Activated CD8-positive, alpha-beta memory T cell treated with anti-CD3 and anti-CD28 coated beads, Interleukin-2, amount 50 U/mL, for 4 hours (primary cell): ENCODE results near the gene ATP6V0C.
A peak's percentile ranks its signal among the peaks of the same experiment; 100 is the strongest.
"Not testable (repeated sequence)": the region's sequence is repeated elsewhere in the genome, so short reads cannot be mapped to it uniquely, and the experiment has no call there.

Experiments used
- DNase-seq: peaks from one replicate; pipeline ENCODE4 v3.0.0-alpha.2; 2020

ATP6V0C gene

GRCh38 chr16:2529961-2530628 is 16.3 kb downstream of the ATP6V0C start:
- no peak for DNase-seq

- DNase-seq = no peak
These were observed 17.0 kb downstream of the ATP6V0C start for GRCh38 chr16:2530629-2531318.

GRCh38 chr16:2531371-2531695 is 17.6 kb downstream of the ATP6V0C start, which contains the start of gene CEMP1:
Gene CEMP1, minus strand, starts transcription at chr16:2531408. Its CDS starts 335 bp downstream, at chr16:2531073.
- no peak for DNase-seq

GRCh38 chr16:2531696-2532493 is 18.1 kb downstream of the ATP6V0C start:
- DNase-seq = peak; percentile 97

- peak; percentile 43 for DNase-seq
These were observed 18.9 kb downstream of the ATP6V0C start for GRCh38 chr16:2532494-2533141.

GRCh38 chr16:2533142-2533755 is 19.5 kb downstream of the ATP6V0C start:
- DNase-seq = not testable (repeated sequence)

- DNase-seq = no peak
These were observed 20.2 kb downstream of the ATP6V0C start for GRCh38 chr16:2533912-2534311.

GRCh38 chr16:2534335-2534734 is 20.6 kb downstream of the ATP6V0C start:
- DNase-seq = not testable (repeated sequence)

- DNase-seq = no peak
These were observed 21.9 kb downstream of the ATP6V0C start for GRCh38 chr16:2535625-2536013.

- peak; percentile 93 for DNase-seq
These were observed 24.0 kb downstream of the ATP6V0C start, which contains the start of gene PDPK1 for GRCh38 chr16:2537451-2538379. Gene PDPK1, plus strand, starts transcription at chr16:2538021. Its CDS starts 92 bp downstream, at chr16:2538113.

- DNase-seq = not testable (repeated sequence)
These were observed 25.6 kb downstream of the ATP6V0C start for GRCh38 chr16:2539192-2539844.

GRCh38 chr16:2539845-2540458 is 26.2 kb downstream of the ATP6V0C start:
- peak; percentile 35 for DNase-seq

- not testable (repeated sequence) for DNase-seq
These were observed 27.2 kb downstream of the ATP6V0C start for GRCh38 chr16:2540912-2541311.

- DNase-seq = not testable (repeated sequence)
These were observed 27.7 kb downstream of the ATP6V0C start for GRCh38 chr16:2541409-2541808.

- DNase-seq = not testable (repeated sequence)
These were observed 30.0 kb downstream of the ATP6V0C start for GRCh38 chr16:2543771-2544170.

GRCh38 chr16:2550283-2550878 is 36.6 kb downstream of the ATP6V0C start:
- not testable (repeated sequence) for DNase-seq

- not testable (repeated sequence) for DNase-seq
These were observed 37.7 kb downstream of the ATP6V0C start for GRCh38 chr16:2551420-2551889.

GRCh38 chr16:2554709-2555425 is 41.1 kb downstream of the ATP6V0C start:
- DNase-seq = not testable (repeated sequence)

- DNase-seq = not testable (repeated sequence)
These were observed 43.4 kb downstream of the ATP6V0C start for GRCh38 chr16:2557150-2557549.
